Liver (tissue), 9 donors: ENCODE measurements around the gene PNKD. TPM values are rescaled to one million over a fixed set of nuclear protein-coding genes. Genes with fewer than 3 reads are reported as not detected.

Experiments used
- DNase-seq: peaks from one replicate; pipeline ENCODE4 v3.0.0-alpha.2; 2017; ENCODE audit warnings: low spot score
- H3K27ac ChIP-seq, 2 donors: one replicate each; pipeline ENCODE4 v1.7.0; 2013; ENCODE audit warnings: inconsistent platforms in 2 of 2, low read length in 2 of 2, control low read depth in 1 of 2, low read depth in 1 of 2, mild to moderate bottlenecking in 1 of 2
- H3K27me3 ChIP-seq, 4 donors: one replicate each; pipeline versions ENCODE4 v1.6.1 to v1.7.0; 2013; ENCODE audit warnings: low read length in 3 of 4, inconsistent platforms in 1 of 4, mild to moderate bottlenecking in 1 of 4, moderate library complexity in 1 of 4; ENCODE audit not compliant: control insufficient read depth in 4 of 4, insufficient read depth in 4 of 4
- H3K36me3 ChIP-seq, 4 donors: one replicate each; pipeline versions ENCODE4 v1.6.1 to v1.7.0; 2013; ENCODE audit warnings: low read length in 3 of 4, mild to moderate bottlenecking in 3 of 4, low read depth in 1 of 4, moderate library complexity in 1 of 4; ENCODE audit not compliant: control insufficient read depth in 4 of 4, insufficient read depth in 3 of 4
- H3K4me1 ChIP-seq, 4 donors: one replicate each; pipeline versions ENCODE4 v1.6.1 to v1.7.0; 2013; ENCODE audit warnings: low read length in 3 of 4, mild to moderate bottlenecking in 3 of 4, moderate library complexity in 1 of 4; ENCODE audit not compliant: control insufficient read depth in 4 of 4, insufficient read depth in 4 of 4
- H3K4me3 ChIP-seq, 3 donors: one replicate each; pipeline versions ENCODE4 v1.6.1 to v1.7.0; 2013; ENCODE audit warnings: low read length in 3 of 3, control low read depth in 1 of 3, low read depth in 1 of 3, mild to moderate bottlenecking in 1 of 3
- H3K9ac ChIP-seq, 2 donors: one replicate each; pipeline ENCODE4 v1.7.0; 2013; ENCODE audit warnings: low read length in 2 of 2, mild to moderate bottlenecking in 2 of 2, moderate library complexity in 2 of 2, control low read depth in 1 of 2, low read depth in 1 of 2
- H3K9me3 ChIP-seq, 4 donors: one replicate each; pipeline versions ENCODE4 v1.6.1 to v1.7.0; 2013; ENCODE audit warnings: low read length in 3 of 4; ENCODE audit not compliant: control insufficient read depth in 4 of 4
- EGR1 ChIP-seq, 2 donors: IDR thresholded peaks; 2 replicates each; pipeline ENCODE4 v1.6.1; 2016 to 2018; ENCODE audit warnings: antibody characterized with exemption in 2 of 2, low read depth in 2 of 2
- FOXA1 ChIP-seq: IDR thresholded peaks from 2 replicates; pipeline ENCODE4 v1.6.1; 2016; ENCODE audit warnings: antibody characterized with exemption
- FOXA2 ChIP-seq: IDR thresholded peaks from 2 replicates; pipeline ENCODE4 v1.6.1; 2016; ENCODE audit warnings: antibody characterized with exemption
- GABPA ChIP-seq, 2 donors: IDR thresholded peaks in 1 of 2; conservative IDR thresholded peaks in 1 of 2; 2 replicates each; pipeline ENCODE4 v1.6.1; 2016; ENCODE audit warnings: antibody characterized with exemption in 2 of 2, mild to moderate bottlenecking in 1 of 2, moderate library complexity in 1 of 2
- HNF4A ChIP-seq, 2 donors: conservative IDR thresholded peaks; 2 replicates each; pipeline ENCODE4 v1.6.1; 2016; ENCODE audit warnings: antibody characterized with exemption in 2 of 2, mild to moderate bottlenecking in 2 of 2
- HNF4G ChIP-seq: IDR thresholded peaks from 2 replicates; pipeline ENCODE4 v1.6.1; 2016; ENCODE audit warnings: antibody characterized with exemption
- JUND ChIP-seq, 2 donors: IDR thresholded peaks; 2 replicates each; pipeline ENCODE4 v1.6.1; 2016; ENCODE audit warnings: antibody characterized with exemption in 2 of 2
- MAX ChIP-seq: IDR thresholded peaks from 2 replicates; pipeline ENCODE4 v1.6.1; 2016; ENCODE audit warnings: antibody characterized with exemption
- NR2F2 ChIP-seq: IDR thresholded peaks from 2 replicates; pipeline ENCODE4 v1.6.1; 2016; ENCODE audit warnings: antibody characterized with exemption
- RAD21 ChIP-seq, 2 donors: IDR thresholded peaks; 2 replicates each; pipeline ENCODE4 v1.6.1; 2016; ENCODE audit warnings: antibody characterized with exemption in 2 of 2, mild to moderate bottlenecking in 2 of 2
- REST ChIP-seq: IDR thresholded peaks from 2 replicates; pipeline ENCODE4 v1.6.1; 2016; ENCODE audit warnings: antibody characterized with exemption, mild to moderate bottlenecking
- RXRA ChIP-seq, 2 donors: IDR thresholded peaks; 2 replicates each; pipeline ENCODE4 v1.6.1; 2017 to 2018; ENCODE audit warnings: antibody characterized with exemption in 2 of 2, mild to moderate bottlenecking in 1 of 2
- SP1 ChIP-seq: IDR thresholded peaks from 2 replicates; pipeline ENCODE4 v1.6.1; 2018; ENCODE audit warnings: antibody characterized with exemption, mild to moderate bottlenecking
- TAF1 ChIP-seq: conservative IDR thresholded peaks from 2 replicates; pipeline ENCODE4 v1.6.1; 2016; ENCODE audit warnings: antibody characterized with exemption, mild to moderate bottlenecking
- YY1 ChIP-seq: IDR thresholded peaks from 2 replicates; pipeline ENCODE4 v1.6.1; 2016; ENCODE audit warnings: antibody characterized with exemption, mild to moderate bottlenecking
- WGBS: extraction: QIAGEN DNeasy Blood & Tissue Kit; methylation state at CpG from one replicate; pipeline ENCODE4 v1.1.7; 2013; 5-methylcytosine and 5-hydroxymethylcytosine counted together
- polyA plus RNA-seq, 2 donors: library from polyadenylated mRNA; stranded (reverse) in 1 of 2; unstranded in 1 of 2; fragments of 200-250 nt in 1 of 2; fragments of >200 nt in 1 of 2; fragmentation: Nextera tagmentation in 1 of 2; extraction: Ambion mirVana in 1 of 2; gene quantifications; one replicate each; pipeline versions ENCODE4 v1.2.1 to v1.2.3, GENCODE V29; 2013 to 2015
- total RNA-seq, 2 donors: library from RNA; depleted of rRNA; stranded (reverse); fragments of >200 nt; gene quantifications; one replicate each; pipeline ENCODE4 v1.2.3, GENCODE V29; 2014
- TF ChIP-seq, protein P1 (sequence below): IDR thresholded peaks from 2 replicates; pipeline ENCODE4 v1.6.1; 2016; ENCODE audit warnings: antibody characterized with exemption
- TF ChIP-seq, protein P2 (sequence below): IDR thresholded peaks from 2 replicates; pipeline ENCODE4 v1.6.1; 2016; ENCODE audit warnings: antibody characterized with exemption
- TF ChIP-seq, protein P3 (sequence below): fragments of 150-350 bp; IDR thresholded peaks from 2 replicates; pipeline ENCODE4 v1.5.1; 2017; ENCODE audit warnings: improper control_type of control experiment, low read depth, low read length; ENCODE audit not compliant: missing input control
- donor health status: healthy.
- donor health status: healthy.
- donor health status: healthy.
- donor health status: healthy.
- donor health status: healthy.

The PNKD gene
- total and polyA plus RNA-seq, 4 donors, result 28.5 to 161 (median 94.9) TPM

GRCh38 chr2:218323526-218324472 is 53.5 kb downstream of the PNKD start:
- Histone ChIP-seq H3K27ac (peak overlapping the region; percentile 86 to 89), H3K27me3 (no peaks in the 10 kb centered on the region), H3K9me3 (no peaks in the 10 kb centered on the region), H3K4me1 (peaks cover 12 to 40% (median 26%) of the 10 kb centered on the region in 4 donors), H3K9ac (peak overlapping the region; percentile 57 to 75), H3K36me3 (peaks cover 0 to 2% (median under 1%) of the 10 kb centered on the region in 4 donors), H3K4me3 (peak overlapping the region; percentile 76 to 86 (median 77))
- DNase-seq, result peak; percentile 62
- TF ChIP-seq SP1 (peak; percentile 61), HNF4G (no peak), GABPA (IDR thresholded peaks at IDR 0.05 in 1 of 2, conservative IDR thresholded peaks at IDR 0.05 in 1 of 2) (no peak), RAD21 (IDR thresholded peaks at IDR 0.05) (peak in 1 of 2 donors; percentile 37), FOXA2 (no peak), FOXA1 (no peak), RXRA (IDR thresholded peaks at IDR 0.05) (peak; percentile 57 to 65), REST (peak; percentile 17), JUND (IDR thresholded peaks at IDR 0.05) (peak in 1 of 2 donors; percentile 14), HNF4A (conservative IDR thresholded peaks at IDR 0.05) (peak; percentile 45 to 46), YY1 (peak; percentile 46), MAX (peak; percentile 39), NR2F2 (peak; percentile 54), EGR1 (IDR thresholded peaks at IDR 0.05; ENCODE audit: low read depth in 2 of 2) (no peak), TAF1 (peak; percentile 16)
- TF ChIP-seq, protein P1, sequence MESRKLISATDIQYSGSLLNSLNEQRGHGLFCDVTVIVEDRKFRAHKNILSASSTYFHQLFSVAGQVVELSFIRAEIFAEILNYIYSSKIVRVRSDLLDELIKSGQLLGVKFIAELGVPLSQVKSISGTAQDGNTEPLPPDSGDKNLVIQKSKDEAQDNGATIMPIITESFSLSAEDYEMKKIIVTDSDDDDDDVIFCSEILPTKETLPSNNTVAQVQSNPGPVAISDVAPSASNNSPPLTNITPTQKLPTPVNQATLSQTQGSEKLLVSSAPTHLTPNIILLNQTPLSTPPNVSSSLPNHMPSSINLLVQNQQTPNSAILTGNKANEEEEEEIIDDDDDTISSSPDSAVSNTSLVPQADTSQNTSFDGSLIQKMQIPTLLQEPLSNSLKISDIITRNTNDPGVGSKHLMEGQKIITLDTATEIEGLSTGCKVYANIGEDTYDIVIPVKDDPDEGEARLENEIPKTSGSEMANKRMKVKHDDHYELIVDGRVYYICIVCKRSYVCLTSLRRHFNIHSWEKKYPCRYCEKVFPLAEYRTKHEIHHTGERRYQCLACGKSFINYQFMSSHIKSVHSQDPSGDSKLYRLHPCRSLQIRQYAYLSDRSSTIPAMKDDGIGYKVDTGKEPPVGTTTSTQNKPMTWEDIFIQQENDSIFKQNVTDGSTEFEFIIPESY, result no peak
- TF ChIP-seq, protein P2, sequence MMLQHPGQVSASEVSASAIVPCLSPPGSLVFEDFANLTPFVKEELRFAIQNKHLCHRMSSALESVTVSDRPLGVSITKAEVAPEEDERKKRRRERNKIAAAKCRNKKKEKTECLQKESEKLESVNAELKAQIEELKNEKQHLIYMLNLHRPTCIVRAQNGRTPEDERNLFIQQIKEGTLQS, result no peak
- TF ChIP-seq, protein P3, sequence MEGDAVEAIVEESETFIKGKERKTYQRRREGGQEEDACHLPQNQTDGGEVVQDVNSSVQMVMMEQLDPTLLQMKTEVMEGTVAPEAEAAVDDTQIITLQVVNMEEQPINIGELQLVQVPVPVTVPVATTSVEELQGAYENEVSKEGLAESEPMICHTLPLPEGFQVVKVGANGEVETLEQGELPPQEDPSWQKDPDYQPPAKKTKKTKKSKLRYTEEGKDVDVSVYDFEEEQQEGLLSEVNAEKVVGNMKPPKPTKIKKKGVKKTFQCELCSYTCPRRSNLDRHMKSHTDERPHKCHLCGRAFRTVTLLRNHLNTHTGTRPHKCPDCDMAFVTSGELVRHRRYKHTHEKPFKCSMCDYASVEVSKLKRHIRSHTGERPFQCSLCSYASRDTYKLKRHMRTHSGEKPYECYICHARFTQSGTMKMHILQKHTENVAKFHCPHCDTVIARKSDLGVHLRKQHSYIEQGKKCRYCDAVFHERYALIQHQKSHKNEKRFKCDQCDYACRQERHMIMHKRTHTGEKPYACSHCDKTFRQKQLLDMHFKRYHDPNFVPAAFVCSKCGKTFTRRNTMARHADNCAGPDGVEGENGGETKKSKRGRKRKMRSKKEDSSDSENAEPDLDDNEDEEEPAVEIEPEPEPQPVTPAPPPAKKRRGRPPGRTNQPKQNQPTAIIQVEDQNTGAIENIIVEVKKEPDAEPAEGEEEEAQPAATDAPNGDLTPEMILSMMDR, result no peak
- 3% methylated on average over 24 of the region's 24 CpGs for WGBS
